ENCODE measurements around the gene CCDC187. TPM values are rescaled to one million over a fixed set of nuclear protein-coding genes. Genes with fewer than 3 reads are reported as not detected.

The CCDC187 gene
- total and polyA plus RNA-seq, 2 of the 13 experiments (the other 11 are each of a cell fraction or from before 2014, with no cell fraction given), result 0.03 to 0.13 TPM

GRCh38 chr9:136295542-136296433 lies 8.1 kb downstream of the CCDC187 start (continued):
- TF ChIP-seq MATR3 (CRISPR knock-in tag; IDR thresholded peaks at IDR 0.05), result no peak
- TF ChIP-seq ERF (CRISPR knock-in tag; IDR thresholded peaks at IDR 0.05), result no peak
- no peak for TF ChIP-seq GABPB1 (CRISPR knock-in tag; IDR thresholded peaks at IDR 0.05)
- TF ChIP-seq ZNF674 (CRISPR knock-in tag; IDR thresholded peaks at IDR 0.05; ENCODE audit: low read depth), result no peak
- TF ChIP-seq ZNF317 (CRISPR knock-in tag; IDR thresholded peaks at IDR 0.05), result no peak
- TF ChIP-seq TBX2 (CRISPR knock-in tag; IDR thresholded peaks at IDR 0.05; ENCODE audit: borderline replicate concordance), result peak; percentile 37; the same call in 1 of the 2 replicates
- no peak for TF ChIP-seq ZBTB49 (CRISPR knock-in tag; IDR thresholded peaks at IDR 0.05; ENCODE audit: borderline replicate concordance)
- TF ChIP-seq ETV5 (CRISPR knock-in tag; IDR thresholded peaks at IDR 0.05; ENCODE audit: borderline replicate concordance), result no peak
- no peak for TF ChIP-seq ELF3 (CRISPR knock-in tag; IDR thresholded peaks at IDR 0.05)
- TF ChIP-seq MAFK (conservative IDR thresholded peaks at IDR 0.05 in 1 of 2, IDR thresholded peaks at IDR 0.05 in 1 of 2; ENCODE audit: low read length in 2 of 2), result peak in 1 of 2 experiments; percentile 67; a peak in 3 of 4 replicates
- TF ChIP-seq HOXA7 (CRISPR knock-in tag; IDR thresholded peaks at IDR 0.05), result no peak
- no peak for TF ChIP-seq ZNF513 (CRISPR knock-in tag; conservative IDR thresholded peaks at IDR 0.05)
- TF ChIP-seq KLF9 (CRISPR knock-in tag; IDR thresholded peaks at IDR 0.05; ENCODE audit: low read depth), result no peak
- TF ChIP-seq GATAD2A (CRISPR knock-in tag; IDR thresholded peaks at IDR 0.05), result no peak; the same call in 1 of the 2 replicates
- TF ChIP-seq KLF12 (CRISPR knock-in tag; IDR thresholded peaks at IDR 0.05; ENCODE audit: borderline replicate concordance), result no peak
- TF ChIP-seq ZNF292 (CRISPR knock-in tag; IDR thresholded peaks at IDR 0.05; ENCODE audit: borderline replicate concordance, low read depth), result no peak
- no peak for TF ChIP-seq LCORL (IDR thresholded peaks at IDR 0.05)
- 0 out of 2 replicates have a peak, but pooled peaks have one; percentile 24 for TF ChIP-seq LCORL (CRISPR knock-in tag; IDR thresholded peaks at IDR 0.05)
- TF ChIP-seq ZBTB46 (CRISPR knock-in tag; IDR thresholded peaks at IDR 0.05; ENCODE audit: borderline replicate concordance), result no peak
- no peak for TF ChIP-seq RBM22 (optimal IDR thresholded peaks at IDR 0.05; ENCODE audit: low read length)
- TF ChIP-seq HOXA5 (CRISPR knock-in tag; IDR thresholded peaks at IDR 0.05), result peak; percentile 79
- no peak for TF ChIP-seq AHR (CRISPR knock-in tag; IDR thresholded peaks at IDR 0.05)
